PC-3 (cell line): ENCODE data around the gene KCNJ6. TPM values are rescaled to one million over a fixed set of nuclear protein-coding genes. Genes with fewer than 3 reads are reported as not detected.

Source experiments
- ATAC-seq: fragments of 200-7000 bp; cut with Tn5 transposase; 2 replicates; pipeline ENCODE4 v1.9.1; 2020; ENCODE audit warnings: mild to moderate bottlenecking, moderate library complexity
- BruUV-seq: library from RNA; stranded (reverse); fragments of 400-500 nt; replicated peaks from 2 replicates; lab custom pipeline; 2021; lab: Mats Ljungman, UMichigan
- CTCF ChIA-PET: fragments of 300-600 bp; sonication (Branson Sonifier 250); formaldehyde crosslinking; loops from one replicate; lab custom pipeline; 2022; ENCODE audit warnings: antibody characterized with exemption; lab: Charles Lee
- POLR2A ChIA-PET: fragments of 300-600 bp; sonication (Branson Sonifier 250); formaldehyde crosslinking; loops from one replicate; lab custom pipeline; 2022; ENCODE audit warnings: antibody characterized with exemption; ENCODE audit not compliant: unreplicated experiment; lab: Charles Lee
- DNase-seq: peaks from one replicate; pipeline ENCODE4 v3.0.0-alpha.2; 2015
- H2AFZ ChIP-seq: fragments of 300-600 bp; sonication (generic); 2 replicates; pipeline ENCODE4 v1.6.0; 2016; ENCODE audit warnings: antibody characterized with exemption, low read length
- H3F3A ChIP-seq: fragments of 300-600 bp; sonication (generic); one replicate; pipeline ENCODE4 v1.6.0; 2017; ENCODE audit warnings: antibody characterized with exemption, low read length, control low read depth, mild to moderate bottlenecking; ENCODE audit not compliant: unreplicated experiment
- H3K27ac ChIP-seq: fragments of 300-600 bp; sonication (generic); 2 replicates; pipeline ENCODE4 v1.5.1; 2016; ENCODE audit warnings: mild to moderate bottlenecking, low read length
- H3K27me3 ChIP-seq: fragments of 300-600 bp; sonication (generic); 2 replicates; pipeline ENCODE4 v1.6.1; 2016; ENCODE audit warnings: low read length, mixed read lengths
- H3K36me3 ChIP-seq: fragments of 300-600 bp; sonication (generic); 2 replicates; pipeline ENCODE4 v1.6.1; 2016; ENCODE audit warnings: low read depth, mixed run types, low read length, mixed read lengths
- H3K4me1 ChIP-seq: fragments of 300-600 bp; sonication (generic); 2 replicates; pipeline ENCODE4 v1.5.1; 2016; ENCODE audit warnings: low read length; ENCODE audit not compliant: insufficient read depth
- H3K4me2 ChIP-seq: fragments of 300-600 bp; sonication (generic); 2 replicates; pipeline ENCODE4 v1.6.0; 2016; ENCODE audit warnings: low read length
- H3K4me3 ChIP-seq: fragments of 300-600 bp; sonication (generic); 2 replicates; pipeline ENCODE4 v1.5.1; 2016; ENCODE audit warnings: mild to moderate bottlenecking, low read length, mixed read lengths
- H3K79me2 ChIP-seq: fragments of 300-600 bp; sonication (generic); 2 replicates; pipeline ENCODE4 v1.6.1; 2017; ENCODE audit warnings: low read length, mixed read lengths
- H3K9ac ChIP-seq: fragments of 300-600 bp; sonication (generic); 2 replicates; pipeline ENCODE4 v1.6.0; 2016; ENCODE audit warnings: mild to moderate bottlenecking, low read length
- H3K9me2 ChIP-seq: fragments of 300-600 bp; sonication (generic); replicated peaks from 2 replicates; pipeline ENCODE4 v1.6.1; 2016; ENCODE audit warnings: mixed run types, low read length, mixed read lengths
- H3K9me3 ChIP-seq: fragments of 300-600 bp; sonication (generic); 2 replicates; pipeline ENCODE4 v1.6.1; 2016; ENCODE audit warnings: low read length, mixed read lengths
- H4K20me1 ChIP-seq: fragments of 300-600 bp; sonication (generic); 2 replicates; pipeline ENCODE4 v1.6.1; 2016; ENCODE audit warnings: low read length, mixed read lengths
- EZH2 ChIP-seq: fragments of 300-600 bp; sonication (generic); IDR thresholded peaks from one replicate; pipeline ENCODE4 v1.6.1; 2017; ENCODE audit warnings: antibody characterized with exemption, mild to moderate bottlenecking, low read length; ENCODE audit not compliant: unreplicated experiment
- EZH2phosphoT487 ChIP-seq: fragments of 300-600 bp; sonication (generic); IDR thresholded peaks from 2 replicates; pipeline ENCODE4 v1.6.1; 2018; ENCODE audit warnings: mild to moderate bottlenecking, antibody characterized with exemption, low read length, borderline replicate concordance
- intact Hi-C: fragments of 100-400 bp; cut with micrococcal nuclease; formaldehyde crosslinking; loops from 2 replicates; pipeline ENCODE4 v1.9.0; 2023
- total RNA-seq: library from RNA; depleted of rRNA; stranded (reverse); fragments of >200 nt; gene quantifications from 2 replicates; pipeline ENCODE4 v1.2.3, GENCODE V29; 2014
- TF ChIP-seq, protein P1 (sequence below): fragments of 300-600 bp; sonication (generic); conservative IDR thresholded peaks from 2 replicates; pipeline ENCODE4 v1.5.1; 2017; ENCODE audit warnings: antibody characterized with exemption, low read depth, mild to moderate bottlenecking, low read length

KCNJ6 gene
- total RNA-seq, 1 experiment from 2014 or later = not detected

DNA sequence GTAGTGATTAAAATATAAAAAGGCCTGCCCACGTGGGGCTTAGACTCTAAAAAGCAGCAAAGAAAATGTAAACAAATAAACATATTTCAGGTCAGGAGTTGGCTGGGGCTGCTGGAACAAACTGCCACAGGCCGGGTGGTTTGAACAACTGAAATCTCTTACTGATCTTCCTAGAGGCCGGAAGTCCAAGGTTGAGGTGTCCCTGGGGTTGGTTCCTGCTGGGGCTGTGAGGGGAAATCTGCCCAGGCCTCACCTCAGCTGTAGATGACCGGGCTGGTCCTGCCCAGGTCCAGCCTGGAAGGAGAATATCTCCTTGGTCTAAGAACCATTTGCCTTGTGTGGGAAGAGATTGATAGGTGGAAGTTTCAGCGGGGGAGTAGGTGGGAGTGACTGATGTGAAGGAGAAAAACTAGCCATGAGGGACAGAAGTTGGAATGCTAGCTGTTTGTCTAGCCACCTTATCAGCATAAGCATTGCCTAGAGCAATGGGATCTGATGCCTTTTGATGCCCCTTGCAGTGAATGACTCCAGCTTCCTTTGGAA, 328.6 kb downstream of the KCNJ6 start:
- no peaks in the 10 kb centered on the region for H3K27me3 ChIP-seq
- H3K27ac ChIP-seq = no peak overlapping the region
- H4K20me1 ChIP-seq = no peaks in the 10 kb centered on the region
- TF ChIP-seq EZH2 (no peak), EZH2phosphoT487 (no peak)
- TF ChIP-seq, protein P1, sequence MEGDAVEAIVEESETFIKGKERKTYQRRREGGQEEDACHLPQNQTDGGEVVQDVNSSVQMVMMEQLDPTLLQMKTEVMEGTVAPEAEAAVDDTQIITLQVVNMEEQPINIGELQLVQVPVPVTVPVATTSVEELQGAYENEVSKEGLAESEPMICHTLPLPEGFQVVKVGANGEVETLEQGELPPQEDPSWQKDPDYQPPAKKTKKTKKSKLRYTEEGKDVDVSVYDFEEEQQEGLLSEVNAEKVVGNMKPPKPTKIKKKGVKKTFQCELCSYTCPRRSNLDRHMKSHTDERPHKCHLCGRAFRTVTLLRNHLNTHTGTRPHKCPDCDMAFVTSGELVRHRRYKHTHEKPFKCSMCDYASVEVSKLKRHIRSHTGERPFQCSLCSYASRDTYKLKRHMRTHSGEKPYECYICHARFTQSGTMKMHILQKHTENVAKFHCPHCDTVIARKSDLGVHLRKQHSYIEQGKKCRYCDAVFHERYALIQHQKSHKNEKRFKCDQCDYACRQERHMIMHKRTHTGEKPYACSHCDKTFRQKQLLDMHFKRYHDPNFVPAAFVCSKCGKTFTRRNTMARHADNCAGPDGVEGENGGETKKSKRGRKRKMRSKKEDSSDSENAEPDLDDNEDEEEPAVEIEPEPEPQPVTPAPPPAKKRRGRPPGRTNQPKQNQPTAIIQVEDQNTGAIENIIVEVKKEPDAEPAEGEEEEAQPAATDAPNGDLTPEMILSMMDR = no peak
- DNase-seq = no peak
- no peaks in the 10 kb centered on the region for H3K4me1 ChIP-seq
- intact Hi-C loops = loop anchor here (10.0 kb wide), 1 partner anchor 403 kb away; no protein-coding TSS in a partner anchor
- no peaks in the 10 kb centered on the region for H3K9me3 ChIP-seq
- no TSS peak for BruUV-seq
- H3K9me2 ChIP-seq = no peaks in the 10 kb centered on the region
- H3F3A ChIP-seq = no peaks in the 10 kb centered on the region
- ChIA-PET POLR2A (no interaction called here), CTCF (no interaction called here)
- H3K4me3 ChIP-seq = no peak overlapping the region
- H3K79me2 ChIP-seq = no peaks in the 10 kb centered on the region
- no peak overlapping the region for H2AFZ ChIP-seq
- ATAC-seq = no peak
- no peak overlapping the region for H3K4me2 ChIP-seq
- H3K36me3 ChIP-seq = no peaks in the 10 kb centered on the region
- no peak overlapping the region for H3K9ac ChIP-seq

DNA sequence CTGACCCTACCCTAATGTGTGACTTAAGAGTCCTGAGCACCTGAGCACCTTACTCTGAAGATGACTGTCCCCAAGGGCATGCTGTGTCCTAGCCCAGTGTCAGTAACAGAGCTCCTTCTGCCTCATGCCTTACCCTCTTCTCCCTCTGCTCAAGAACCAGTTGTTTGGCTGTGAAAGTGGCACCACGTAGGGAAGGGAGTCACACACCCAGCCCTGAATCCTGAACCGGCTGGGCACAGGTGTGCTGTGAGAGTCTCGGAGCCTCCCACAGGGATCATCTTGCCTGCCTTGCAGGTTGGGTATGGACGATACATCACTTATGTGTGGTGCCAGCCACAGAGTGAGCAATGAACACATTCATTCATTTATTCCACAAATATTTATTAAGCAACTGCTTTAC, 329.1 kb downstream of the KCNJ6 start:
- Histone ChIP-seq H3K27me3 (no peaks in the 10 kb centered on the region), H3K9ac (no peak overlapping the region), H3K9me2 (no peaks in the 10 kb centered on the region), H3F3A (no peaks in the 10 kb centered on the region), H2AFZ (no peak overlapping the region), H3K4me2 (no peak overlapping the region), H3K36me3 (no peaks in the 10 kb centered on the region), H4K20me1 (no peaks in the 10 kb centered on the region), H3K9me3 (no peaks in the 10 kb centered on the region), H3K4me1 (no peaks in the 10 kb centered on the region), H3K4me3 (no peak overlapping the region), H3K79me2 (no peaks in the 10 kb centered on the region), H3K27ac (no peak overlapping the region)
- ChIA-PET POLR2A (no interaction called here), CTCF (no interaction called here)
- no TSS peak for BruUV-seq
- no peak for TF ChIP-seq EZH2
- TF ChIP-seq, protein P1 = no peak
- TF ChIP-seq EZH2phosphoT487 = no peak
- intact Hi-C loops = loop anchor here (10.0 kb wide), 1 partner anchor 402 kb away; no protein-coding TSS in a partner anchor
- DNase-seq (no peak), ATAC-seq (no peak)

- Histone ChIP-seq H3K4me3 (no peak overlapping the region), H3K4me1 (no peaks in the 10 kb centered on the region), H3K4me2 (no peak overlapping the region), H2AFZ (no peak overlapping the region), H4K20me1 (no peaks in the 10 kb centered on the region), H3K9me2 (no peaks in the 10 kb centered on the region), H3K27ac (no peak overlapping the region), H3K79me2 (no peaks in the 10 kb centered on the region), H3K9ac (no peak overlapping the region), H3K9me3 (peaks cover 13% of the 10 kb centered on the region), H3K27me3 (no peaks in the 10 kb centered on the region), H3K36me3 (no peaks in the 10 kb centered on the region), H3F3A (no peaks in the 10 kb centered on the region)
- intact Hi-C loops = loop anchor here (2.0 to 10.0 kb wide), 3 partner anchors 86 to 398 kb away; no protein-coding TSS in a partner anchor
- ChIA-PET CTCF (interaction anchor here (0.5 to 1.3 kb wide), 3 partner anchors 13 to 49 kb away, joined by 3 to 13 read pairs (median 6); no protein-coding TSS in a partner anchor), POLR2A (interaction anchor here (0.6 kb wide), 1 partner anchor 15 kb away, joined by 5 read pairs; no protein-coding TSS in a partner anchor)
- ATAC-seq (peak; percentile 99), DNase-seq (peak; percentile 68)
- no TSS peak for BruUV-seq
- TF ChIP-seq, protein P1 = peak; percentile 91
- no peak for TF ChIP-seq EZH2
- TF ChIP-seq EZH2phosphoT487 = no peak
These were observed 333.7 kb downstream of the KCNJ6 start for GRCh38 chr21:37582590-37582989.
